ENCODE measurements around the gene TENT4A. TPM values are rescaled to one million over a fixed set of nuclear protein-coding genes. Genes with fewer than 3 reads are reported as not detected.

The TENT4A gene
- total and polyA plus RNA-seq, 10 of the 15 experiments (the other 5 are each of a cell fraction or from before 2014, with no cell fraction given): 1.4 to 30.6 (median 12.5) TPM

DNA sequence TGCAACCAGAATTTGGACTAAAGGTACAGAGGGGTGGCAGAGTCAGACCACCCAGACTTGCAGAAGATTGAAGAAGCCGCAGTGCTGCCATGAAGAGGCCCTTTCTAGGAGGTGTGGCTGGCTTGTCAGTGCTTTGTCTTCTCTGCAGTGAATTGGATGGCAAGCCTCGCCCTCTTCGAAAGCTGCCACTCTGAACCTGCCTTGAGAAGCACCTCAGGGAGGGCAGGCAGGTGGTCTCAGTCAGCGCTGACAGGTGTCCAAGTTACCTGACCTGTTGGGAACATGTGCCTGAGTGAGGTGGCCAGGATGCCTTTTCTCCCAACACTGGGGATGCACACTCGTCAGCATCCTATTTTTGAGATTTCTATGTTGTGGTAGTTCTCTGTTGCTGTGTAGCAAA lies 6.2 kb downstream of the TENT4A start (continued):
- TF ChIP-seq STAT3 (IDR thresholded peaks at IDR 0.05; ENCODE audit: low read depth, low read length): no peak

DNA sequence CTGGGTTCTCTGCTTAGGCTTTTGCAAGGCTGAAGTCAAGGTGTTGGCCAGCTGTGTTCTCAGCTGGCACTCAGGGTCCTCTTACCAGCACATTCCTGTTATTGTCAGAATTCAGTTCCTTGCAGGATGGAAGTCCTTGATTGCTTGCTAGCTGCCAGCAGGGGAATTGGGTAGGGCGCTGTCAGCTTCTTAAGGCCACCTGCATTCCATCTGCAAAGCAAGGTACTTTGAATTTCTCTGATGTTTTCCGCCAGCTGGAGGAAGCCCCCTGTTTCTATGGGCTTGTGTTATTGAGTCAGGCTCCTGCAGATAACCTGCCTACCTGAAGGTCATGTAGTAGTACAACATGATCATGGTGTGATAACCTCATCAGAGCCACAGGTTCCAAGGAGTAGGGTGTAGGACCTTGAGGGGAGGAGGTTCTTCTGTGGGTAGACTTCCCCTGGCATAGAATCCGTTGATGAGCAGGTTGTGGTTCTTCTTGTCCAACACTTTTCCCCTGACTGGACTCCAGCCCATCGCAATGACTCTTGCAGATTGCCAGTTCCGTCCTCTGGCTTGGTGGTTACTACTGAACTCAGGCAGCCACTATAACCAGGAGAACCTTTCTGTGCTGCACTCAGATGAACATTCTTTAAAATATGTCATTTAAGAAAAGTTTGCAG lies 6.8 kb downstream of the TENT4A start:
- POLR2A ChIA-PET: interaction anchor here (4.2 kb wide), 1 partner anchor 8 kb away, joined by 35 read pairs; no protein-coding TSS in a partner anchor
- Histone ChIP-seq H3K27me3 (replicated peaks in 1 of 2; ENCODE audit: control insufficient read depth in 2 of 2, insufficient read depth in 2 of 2, low read length in 1 of 2) (no peaks in the 10 kb centered on the region), H4K20me1 (ENCODE audit: control insufficient read depth, insufficient read depth) (peaks cover 20% of the 10 kb centered on the region), H3K4me1 (ENCODE audit: control insufficient read depth, insufficient read depth, low read length) (peaks cover 41% of the 10 kb centered on the region), H3K36me3 (ENCODE audit: control insufficient read depth in 2 of 2, insufficient read depth in 2 of 2, low read length in 1 of 2) (peaks cover 6 to 20% of the 10 kb centered on the region in 2 experiments; a peak in 3 of 4 replicates), H3K27ac (ENCODE audit: control insufficient read depth, insufficient read depth) (no peak overlapping the region), H3K9me3 (replicated peaks; ENCODE audit: control insufficient read depth, insufficient read depth, low read length) (no peaks in the 10 kb centered on the region), H2AFZ (ENCODE audit: control insufficient read depth, low read depth, low read length) (no peak overlapping the region), H3K4me2 (ENCODE audit: control insufficient read depth, insufficient read depth) (peak overlapping the region; percentile 49), H3K4me3 (peak overlapping the region; percentile 45; the same call in 1 of the 2 replicates), H3K9ac (ENCODE audit: control insufficient read depth, insufficient read depth, low read length) (peak overlapping the region; percentile 19; the same call in 1 of the 2 replicates), H3K79me2 (ENCODE audit: control insufficient read depth, insufficient read depth, low read length) (peaks cover 98% of the 10 kb centered on the region)
- RAD21 ChIA-PET (ENCODE audit: unreplicated experiment): interaction anchor here (1.7 kb wide), 1 partner anchor 10 kb away, joined by 3 read pairs; no protein-coding TSS in a partner anchor
- SMC1A ChIA-PET (ENCODE audit: uncharacterized antibody, unreplicated experiment): interaction anchor here (0.5 to 1.8 kb wide), 2 partner anchors 9 to 864 kb away, joined by 3 to 7 read pairs; no protein-coding TSS in a partner anchor
- FAIRE-seq: no peak
- TF ChIP-seq IKZF1 (conservative IDR thresholded peaks at IDR 0.05) (no peak), POLR2AphosphoS2 (IDR thresholded peaks at IDR 0.05; ENCODE audit: low read depth, low read length) (no peak), PAX5 (IDR thresholded peaks at IDR 0.05; ENCODE audit: borderline replicate concordance, low read depth, low read length) (no peak), EGR1 (IDR thresholded peaks at IDR 0.05; ENCODE audit: borderline replicate concordance in 1 of 2, low read depth in 2 of 2, low read length in 2 of 2) (no peak), FOXK2 (IDR thresholded peaks at IDR 0.05) (no peak), TCF7 (IDR thresholded peaks at IDR 0.05; ENCODE audit: borderline replicate concordance) (no peak), RAD51 (IDR thresholded peaks at IDR 0.05) (no peak), MYC (IDR thresholded peaks at IDR 0.05; ENCODE audit: insufficient read depth, insufficient read length, insufficient replicate concordance, low read length, severe bottlenecking) (no peak)
- TF ChIP-seq, protein P1, sequence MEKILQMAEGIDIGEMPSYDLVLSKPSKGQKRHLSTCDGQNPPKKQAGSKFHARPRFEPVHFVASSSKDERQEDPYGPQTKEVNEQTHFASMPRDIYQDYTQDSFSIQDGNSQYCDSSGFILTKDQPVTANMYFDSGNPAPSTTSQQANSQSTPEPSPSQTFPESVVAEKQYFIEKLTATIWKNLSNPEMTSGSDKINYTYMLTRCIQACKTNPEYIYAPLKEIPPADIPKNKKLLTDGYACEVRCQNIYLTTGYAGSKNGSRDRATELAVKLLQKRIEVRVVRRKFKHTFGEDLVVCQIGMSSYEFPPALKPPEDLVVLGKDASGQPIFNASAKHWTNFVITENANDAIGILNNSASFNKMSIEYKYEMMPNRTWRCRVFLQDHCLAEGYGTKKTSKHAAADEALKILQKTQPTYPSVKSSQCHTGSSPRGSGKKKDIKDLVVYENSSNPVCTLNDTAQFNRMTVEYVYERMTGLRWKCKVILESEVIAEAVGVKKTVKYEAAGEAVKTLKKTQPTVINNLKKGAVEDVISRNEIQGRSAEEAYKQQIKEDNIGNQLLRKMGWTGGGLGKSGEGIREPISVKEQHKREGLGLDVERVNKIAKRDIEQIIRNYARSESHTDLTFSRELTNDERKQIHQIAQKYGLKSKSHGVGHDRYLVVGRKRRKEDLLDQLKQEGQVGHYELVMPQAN (conservative IDR thresholded peaks at IDR 0.05): no peak
- no peak for DNase-seq (ENCODE audit: low read depth, low spot score)
- CTCF ChIA-PET: interaction anchor here (0.8 to 1.6 kb wide), 4 partner anchors 9 to 26 kb away, joined by 3 to 4 read pairs (median 3); no protein-coding TSS in a partner anchor
- no peak for ATAC-seq
- BruUV-seq (replicated peaks): no TSS peak
- in situ Hi-C loops (cut with MboI): no loop called here
- intact Hi-C loops (cut with micrococcal nuclease; ENCODE audit: unreplicated experiment): loop anchor here (10.0 kb wide), 1 partner anchor 965 kb away; no protein-coding TSS in a partner anchor
- 83% methylated on average over 5 of the region's 5 CpGs for WGBS (ENCODE audit: insufficient coverage, insufficient replicate concordance, low lambda C conversion rate, missing lambda C conversion rate)
